OCI-LY3 (cell line): ENCODE data around the gene SPTBN4.

Experiments
- CTCF ChIP-seq: fragments of 200-600, 300-600 bp; sonication (generic); IDR thresholded peaks from 2 replicates; pipeline ENCODE4 v1.5.1; 2014; ENCODE audit warnings: antibody characterized with exemption, low read length, low read depth
- EZH2phosphoT487 ChIP-seq: fragments of 200-600 bp; shearing (Covaris generic); IDR thresholded peaks from 2 replicates; pipeline ENCODE4 v1.6.1; 2018; ENCODE audit warnings: antibody characterized with exemption, mixed run types, low read depth

GRCh38 chr19:40582467-40582866 is 115.7 kb downstream of the SPTBN4 start:
- TF ChIP-seq CTCF, result no peak
- TF ChIP-seq EZH2phosphoT487, result no peak
